Endodermal cell (in vitro differentiated cells): ENCODE measurements around the gene SLIT1. TPM values are rescaled to one million over a fixed set of nuclear protein-coding genes. Genes with fewer than 3 reads are reported as not detected.

Experiments used
- DNase-seq: peaks from one replicate; pipeline ENCODE4 v3.0.0-alpha.2; 2017
- H3K27ac ChIP-seq: 2 replicates; pipeline ENCODE4 v1.5.1; 2013; ENCODE audit warnings: mild to moderate bottlenecking, low read depth, low read length, moderate library complexity
- H3K27me3 ChIP-seq: 2 replicates; pipeline ENCODE4 v1.6.1; 2013; ENCODE audit warnings: mild to moderate bottlenecking, low read length, moderate library complexity; ENCODE audit not compliant: insufficient read depth, control insufficient read depth, poor library complexity, severe bottlenecking
- H3K36me3 ChIP-seq: 2 replicates; pipeline ENCODE4 v1.7.0; 2013; ENCODE audit warnings: mild to moderate bottlenecking, low read length, moderate library complexity; ENCODE audit not compliant: control insufficient read depth, insufficient read depth
- H3K4me1 ChIP-seq: one replicate; pipeline ENCODE4 v1.7.0; 2013; ENCODE audit warnings: low read length; ENCODE audit not compliant: control insufficient read depth, insufficient read depth
- H3K4me3 ChIP-seq: 2 replicates; pipeline ENCODE4 v1.5.1; 2013; ENCODE audit warnings: mild to moderate bottlenecking, low read length, moderate library complexity
- H3K9ac ChIP-seq: 2 replicates; pipeline ENCODE4 v1.6.1; 2013; ENCODE audit warnings: mild to moderate bottlenecking, low read length, moderate library complexity; ENCODE audit not compliant: poor library complexity, severe bottlenecking; ENCODE audit errors: extremely low read depth
- H3K9me3 ChIP-seq: 2 replicates; pipeline ENCODE4 v1.6.1; 2013; ENCODE audit warnings: mild to moderate bottlenecking, low read length, moderate library complexity; ENCODE audit not compliant: control insufficient read depth
- H3K27ac Mint-ChIP-seq: 2 replicates; pipeline ENCODE4 v1.8.0; 2020; ENCODE audit warnings: mixed read lengths
- H3K27me3 Mint-ChIP-seq: 2 replicates; pipeline ENCODE4 v1.8.0; 2021; ENCODE audit warnings: mild to moderate bottlenecking, mixed read lengths; ENCODE audit not compliant: insufficient read depth
- H3K36me3 Mint-ChIP-seq: 2 replicates; pipeline ENCODE4 v1.8.0; 2020; ENCODE audit warnings: low read depth, mixed read lengths
- H3K4me1 Mint-ChIP-seq: 2 replicates; pipeline ENCODE4 v1.8.0; 2020; ENCODE audit warnings: mixed read lengths
- H3K4me3 Mint-ChIP-seq: 2 replicates; pipeline ENCODE4 v1.8.0; 2020; ENCODE audit warnings: mild to moderate bottlenecking, moderate library complexity, mixed read lengths
- H3K9me3 Mint-ChIP-seq: 2 replicates; pipeline ENCODE4 v1.8.0; 2020; ENCODE audit warnings: mild to moderate bottlenecking, mixed read lengths
- CTCF ChIP-seq: fragments of 200-600 bp; sonication (generic); conservative IDR thresholded peaks from 2 replicates; pipeline ENCODE4 v1.5.0; 2021; ENCODE audit warnings: antibody characterized with exemption, mild to moderate bottlenecking
- WGBS, 2 experiments: methylation state at CpG; one replicate each; pipeline versions ENCODE4 v1.1.5 to v1.1.7; 2013; ENCODE audit warnings: missing lambda C conversion rate in 2 of 2, mixed read lengths in 1 of 2; ENCODE audit not compliant: insufficient coverage in 1 of 2, insufficient read length in 1 of 2; 5-methylcytosine and 5-hydroxymethylcytosine counted together
- total RNA-seq, 2 donors: library from RNA; stranded (reverse); fragmentation: NEBNext Ultra II Directional in 1 of 2; extraction: Animal tissue kit (Norgen Biotek cat#: 25700) in 1 of 2; gene quantifications; 2 replicates in 1 of 2; 3 replicates in 1 of 2; pipeline ENCODE4 v1.2.1, GENCODE V29; 2021

SLIT1 gene
- total RNA-seq, 2 donors from 2014 or later: 0.97 to 2.4 TPM

GRCh38 chr10:97163781-97164501 lies 21.8 kb downstream of the SLIT1 start:
- Histone ChIP-seq H3K27me3 (no peaks in the 10 kb centered on the region), H3K4me1 (no peaks in the 10 kb centered on the region), H3K27ac (no peak overlapping the region), H3K36me3 (no peaks in the 10 kb centered on the region), H3K4me3 (no peak overlapping the region), H3K9ac (no peak overlapping the region), H3K9me3 (no peaks in the 10 kb centered on the region)
- Mint-ChIP-seq H3K4me1 (peaks cover 6% of the 10 kb centered on the region), H3K27ac (peak overlapping the region; percentile 35), H3K36me3 (no peaks in the 10 kb centered on the region), H3K27me3 (no peaks in the 10 kb centered on the region), H3K9me3 (no peaks in the 10 kb centered on the region), H3K4me3 (no peak overlapping the region)
- peak; percentile 49 for DNase-seq
- no peak for TF ChIP-seq CTCF
- WGBS, 2 experiments: 82% methylated on average over 4 to 17 of the region's 17 CpGs

GRCh38 chr10:97163181-97163580 lies 22.6 kb downstream of the SLIT1 start:
- Mint-ChIP-seq H3K4me1 (peaks cover 4% of the 10 kb centered on the region), H3K27ac (no peak overlapping the region), H3K27me3 (no peaks in the 10 kb centered on the region), H3K4me3 (no peak overlapping the region), H3K36me3 (no peaks in the 10 kb centered on the region), H3K9me3 (no peaks in the 10 kb centered on the region)
- H3K9ac ChIP-seq: no peak overlapping the region
- WGBS, 2 experiments: 82 to 100% methylated on average over 3 to 7 of the region's 7 CpGs
- H3K4me1 ChIP-seq: no peaks in the 10 kb centered on the region
- no peak overlapping the region for H3K4me3 ChIP-seq
- TF ChIP-seq CTCF: no peak
- no peaks in the 10 kb centered on the region for H3K9me3 ChIP-seq
- H3K27ac ChIP-seq: no peak overlapping the region
- no peaks in the 10 kb centered on the region for H3K36me3 ChIP-seq
- no peaks in the 10 kb centered on the region for H3K27me3 ChIP-seq
- peak; percentile 48 for DNase-seq

GRCh38 chr10:97159646-97160305 lies 26.0 kb downstream of the SLIT1 start:
- H3K36me3 Mint-ChIP-seq: no peaks in the 10 kb centered on the region
- H3K4me3 Mint-ChIP-seq: no peak overlapping the region
- no peaks in the 10 kb centered on the region for H3K27me3 Mint-ChIP-seq
- no peak overlapping the region for H3K9ac ChIP-seq
- no peaks in the 10 kb centered on the region for H3K4me1 Mint-ChIP-seq
- no peaks in the 10 kb centered on the region for H3K9me3 Mint-ChIP-seq
- no peaks in the 10 kb centered on the region for H3K4me1 ChIP-seq
- no peak overlapping the region for H3K27ac ChIP-seq
- no peaks in the 10 kb centered on the region for H3K27me3 ChIP-seq
- no peak for TF ChIP-seq CTCF
- H3K4me3 ChIP-seq: no peak overlapping the region
- 93 to 100% methylated on average over 2 to 10 of the region's 10 CpGs for WGBS, 2 experiments
- DNase-seq: peak; percentile 30
- no peak overlapping the region for H3K27ac Mint-ChIP-seq
- no peaks in the 10 kb centered on the region for H3K36me3 ChIP-seq
- no peaks in the 10 kb centered on the region for H3K9me3 ChIP-seq
